Measurements from ENCODE around the gene EPS8.
A peak's percentile ranks its signal among the peaks of the same experiment; 100 is the strongest.
"Not testable (repeated sequence)": the region's sequence is repeated elsewhere in the genome, so short reads cannot be mapped to it uniquely, and the experiment has no call there.

The EPS8 gene

GRCh38 chr12:15754233-15754632 lies 35.0 kb downstream of the EPS8 start:
- DNase-seq, result no peak

GRCh38 chr12:15752785-15753184 lies 36.4 kb downstream of the EPS8 start:
- DNase-seq, result no peak

GRCh38 chr12:15751741-15752140 lies 37.4 kb downstream of the EPS8 start:
- DNase-seq, result no peak

- DNase-seq, result no peak
Observed at GRCh38 chr12:15749937-15750336, 39.3 kb downstream of the EPS8 start.

GRCh38 chr12:15741870-15742269 lies 47.3 kb downstream of the EPS8 start:
- not testable (repeated sequence) for DNase-seq

GRCh38 chr12:15741082-15741481 lies 48.1 kb downstream of the EPS8 start:
- no peak for DNase-seq

GRCh38 chr12:15740389-15740788 lies 48.8 kb downstream of the EPS8 start:
- not testable (repeated sequence) for DNase-seq

- no peak for DNase-seq
Observed at GRCh38 chr12:15738438-15739015, 50.7 kb downstream of the EPS8 start.

- no peak for DNase-seq
Observed at GRCh38 chr12:15735837-15736615, 53.2 kb downstream of the EPS8 start.

- DNase-seq, result no peak
Observed at GRCh38 chr12:15733136-15733535, 56.1 kb downstream of the EPS8 start.

GRCh38 chr12:15732341-15733061 lies 56.7 kb downstream of the EPS8 start:
- no peak for DNase-seq

- DNase-seq, result no peak
Observed at GRCh38 chr12:15731940-15732339, 57.2 kb downstream of the EPS8 start.

GRCh38 chr12:15729097-15729496 lies 60.1 kb downstream of the EPS8 start:
- no peak for DNase-seq

GRCh38 chr12:15728118-15728598 lies 61.0 kb downstream of the EPS8 start:
- DNase-seq, result peak; percentile 19

GRCh38 chr12:15726878-15727150 lies 62.4 kb downstream of the EPS8 start:
- no peak for DNase-seq

GRCh38 chr12:15726027-15726877 lies 62.9 kb downstream of the EPS8 start:
- DNase-seq, result no peak

- DNase-seq, result no peak
Observed at GRCh38 chr12:15722951-15723350, 66.2 kb downstream of the EPS8 start.

- no peak for DNase-seq
Observed at GRCh38 chr12:15721316-15722115, 67.7 kb downstream of the EPS8 start.

GRCh38 chr12:15720295-15720694 lies 68.9 kb downstream of the EPS8 start:
- DNase-seq, result no peak

GRCh38 chr12:15719230-15719629 lies 70.0 kb downstream of the EPS8 start:
- no peak for DNase-seq

GRCh38 chr12:15717940-15718567 lies 71.1 kb downstream of the EPS8 start:
- DNase-seq, result no peak

- DNase-seq, result no peak
Observed at GRCh38 chr12:15716581-15716980, 72.6 kb downstream of the EPS8 start.
